Measurements from ENCODE around the gene WAS.
"Not testable (repeated sequence)": the region's sequence is repeated elsewhere in the genome, so short reads cannot be mapped to it uniquely, and the experiment has no call there.

Gene WAS

GRCh38 chrX:48688531-48689150 lies 5.0 kb downstream of the WAS start:
- Histone ChIP-seq H3K79me1 (replicated peaks; ENCODE audit: low read length, poor library complexity, severe bottlenecking) (no peaks in the 10 kb centered on the region), H3K14ac (ENCODE audit: low read length in 2 of 2) (no peak overlapping the region), H2BK5ac (ENCODE audit: low read depth, low read length, poor library complexity, severe bottlenecking) (no peak overlapping the region), H3K36me3 (ENCODE audit: control insufficient read depth in 1 of 2, insufficient read depth in 2 of 2, low read depth in 1 of 2, low read length in 2 of 2) (no peaks in the 10 kb centered on the region), H3K9me3 (ENCODE audit: control insufficient read depth, low read length) (no peaks in the 10 kb centered on the region), H2BK12ac (ENCODE audit: low read length in 2 of 2) (no peak overlapping the region), H3K23ac (ENCODE audit: low read length in 2 of 2) (no peak overlapping the region), H3K27me3 (ENCODE audit: control insufficient read depth in 1 of 2, insufficient read depth in 1 of 2, low read length in 2 of 2) (peaks cover 23 to 63% of the 10 kb centered on the region in 2 experiments), H3K9ac (ENCODE audit: low read length) (no peak overlapping the region), H3K4ac (ENCODE audit: low read depth in 1 of 2, low read length in 2 of 2) (no peak overlapping the region), H2BK120ac (ENCODE audit: low read depth, low read length) (no peak overlapping the region), H4K91ac (ENCODE audit: low read length) (no peak overlapping the region), H3K4me2 (ENCODE audit: low read length, poor library complexity, severe bottlenecking) (no peak overlapping the region), H3K18ac (ENCODE audit: low read depth in 1 of 2, low read length in 2 of 2) (no peak overlapping the region), H4K8ac (ENCODE audit: low read length) (no peak overlapping the region), H2AK5ac (ENCODE audit: low read length, severe bottlenecking) (no peak overlapping the region), H2BK15ac (ENCODE audit: low read depth, poor library complexity, severe bottlenecking) (no peak overlapping the region), H3K4me3 (ENCODE audit: insufficient read depth in 1 of 2, low read depth in 1 of 2, low read length in 2 of 2) (no peak overlapping the region), H3K4me1 (ENCODE audit: control insufficient read depth, insufficient read depth, low read depth, low read length) (no peaks in the 10 kb centered on the region), H2AFZ (ENCODE audit: low read depth, low read length) (no peak overlapping the region), H3K27ac (ENCODE audit: low read length, poor library complexity, severe bottlenecking) (no peak overlapping the region)
- DNase-seq: no peak
- WGBS: 50% methylated on average over 5 of the region's 19 CpGs

DNA sequence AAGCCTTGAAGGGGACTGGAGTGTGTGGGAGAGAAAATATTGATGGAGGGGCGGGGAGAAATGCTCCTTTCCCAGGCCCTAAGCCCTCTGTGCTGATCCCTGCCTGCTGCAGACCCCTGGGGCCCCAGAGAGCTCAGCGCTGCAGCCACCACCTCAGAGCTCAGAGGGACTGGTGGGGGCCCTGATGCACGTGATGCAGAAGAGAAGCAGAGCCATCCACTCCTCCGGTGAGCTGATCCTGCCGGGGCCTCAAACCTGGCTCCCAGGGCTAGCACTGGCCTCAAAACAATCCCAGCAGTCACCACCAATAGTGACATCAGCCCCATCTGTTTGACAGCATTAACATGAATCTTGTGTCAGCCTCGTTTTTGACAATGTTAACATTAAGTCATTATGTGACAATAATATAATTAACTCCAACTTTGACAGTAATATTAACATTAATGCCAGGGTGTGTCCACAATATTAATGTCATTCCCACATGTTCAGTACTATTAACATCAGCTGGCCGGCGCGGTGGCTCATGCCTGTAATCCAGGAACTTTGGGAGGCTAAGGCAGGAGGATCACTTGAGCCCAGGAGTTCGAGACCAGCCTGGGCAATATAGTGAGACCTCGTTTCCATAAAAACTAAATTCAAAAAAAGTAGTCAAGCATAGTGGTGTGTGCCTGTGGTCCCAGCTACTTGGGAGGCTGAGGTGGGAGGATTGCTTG lies 5.8 kb downstream of the WAS start:
- H3K18ac ChIP-seq (ENCODE audit: low read depth in 1 of 2, low read length in 2 of 2): no peak overlapping the region
- no peak overlapping the region for H3K9ac ChIP-seq (ENCODE audit: low read length)
- H3K79me1 ChIP-seq (replicated peaks; ENCODE audit: low read length, poor library complexity, severe bottlenecking): no peaks in the 10 kb centered on the region
- H3K14ac ChIP-seq (ENCODE audit: low read length in 2 of 2): no peak overlapping the region
- 60% methylated on average over 5 of the region's 11 CpGs for WGBS
- H3K4me3 ChIP-seq (ENCODE audit: insufficient read depth in 1 of 2, low read depth in 1 of 2, low read length in 2 of 2): no peak overlapping the region
- peaks cover 18 to 57% of the 10 kb centered on the region in 2 experiments for H3K27me3 ChIP-seq (ENCODE audit: control insufficient read depth in 1 of 2, insufficient read depth in 1 of 2, low read length in 2 of 2)
- H2BK120ac ChIP-seq (ENCODE audit: low read depth, low read length): no peak overlapping the region
- H2BK5ac ChIP-seq (ENCODE audit: low read depth, low read length, poor library complexity, severe bottlenecking): no peak overlapping the region
- H3K36me3 ChIP-seq (ENCODE audit: control insufficient read depth in 1 of 2, insufficient read depth in 2 of 2, low read depth in 1 of 2, low read length in 2 of 2): no peaks in the 10 kb centered on the region
- H3K27ac ChIP-seq (ENCODE audit: low read length, poor library complexity, severe bottlenecking): no peak overlapping the region
- no peak overlapping the region for H3K23ac ChIP-seq (ENCODE audit: low read length in 2 of 2)
- H3K4ac ChIP-seq (ENCODE audit: low read depth in 1 of 2, low read length in 2 of 2): no peak overlapping the region
- DNase-seq: no peak
- no peak overlapping the region for H4K8ac ChIP-seq (ENCODE audit: low read length)
- no peak overlapping the region for H2BK15ac ChIP-seq (ENCODE audit: low read depth, poor library complexity, severe bottlenecking)
- no peak overlapping the region for H4K91ac ChIP-seq (ENCODE audit: low read length)
- H3K4me2 ChIP-seq (ENCODE audit: low read length, poor library complexity, severe bottlenecking): no peak overlapping the region
- no peaks in the 10 kb centered on the region for H3K9me3 ChIP-seq (ENCODE audit: control insufficient read depth, low read length)
- no peak overlapping the region for H2AK5ac ChIP-seq (ENCODE audit: low read length, severe bottlenecking)
- no peak overlapping the region for H2AFZ ChIP-seq (ENCODE audit: low read depth, low read length)
- H3K4me1 ChIP-seq (ENCODE audit: control insufficient read depth, insufficient read depth, low read depth, low read length): no peaks in the 10 kb centered on the region
- no peak overlapping the region for H2BK12ac ChIP-seq (ENCODE audit: low read length in 2 of 2)

GRCh38 chrX:48691746-48692145 lies 8.1 kb downstream of the WAS start:
- H3K18ac ChIP-seq (ENCODE audit: low read depth in 1 of 2, low read length in 2 of 2); H3K9me3 ChIP-seq (ENCODE audit: control insufficient read depth, low read length); H3K27ac ChIP-seq (ENCODE audit: low read length, poor library complexity, severe bottlenecking); H3K4ac ChIP-seq (ENCODE audit: low read depth in 1 of 2, low read length in 2 of 2); H3K14ac ChIP-seq (ENCODE audit: low read length in 2 of 2); H4K8ac ChIP-seq (ENCODE audit: low read length); H3K4me1 ChIP-seq (ENCODE audit: control insufficient read depth, insufficient read depth, low read depth, low read length); H2BK120ac ChIP-seq (ENCODE audit: low read depth, low read length); H2BK5ac ChIP-seq (ENCODE audit: low read depth, low read length, poor library complexity, severe bottlenecking); H3K79me1 ChIP-seq (replicated peaks; ENCODE audit: low read length, poor library complexity, severe bottlenecking); H3K4me3 ChIP-seq (ENCODE audit: insufficient read depth in 1 of 2, low read depth in 1 of 2, low read length in 2 of 2); H4K91ac ChIP-seq (ENCODE audit: low read length); H3K9ac ChIP-seq (ENCODE audit: low read length); H3K4me2 ChIP-seq (ENCODE audit: low read length, poor library complexity, severe bottlenecking); DNase-seq; H2BK12ac ChIP-seq (ENCODE audit: low read length in 2 of 2); H2AK5ac ChIP-seq (ENCODE audit: low read length, severe bottlenecking); H3K36me3 ChIP-seq (ENCODE audit: control insufficient read depth in 1 of 2, insufficient read depth in 2 of 2, low read depth in 1 of 2, low read length in 2 of 2); H2BK15ac ChIP-seq (ENCODE audit: low read depth, poor library complexity, severe bottlenecking); H3K23ac ChIP-seq (ENCODE audit: low read length in 2 of 2); H2AFZ ChIP-seq (ENCODE audit: low read depth, low read length): not testable (repeated sequence)
- 88% methylated on average over 2 of the region's 5 CpGs for WGBS
- H3K27me3 ChIP-seq (ENCODE audit: control insufficient read depth in 1 of 2, insufficient read depth in 1 of 2, low read length in 2 of 2): peaks cover 9 to 36% of the 10 kb centered on the region in 2 experiments

GRCh38 chrX:48694776-48695533 lies 11.4 kb downstream of the WAS start:
- no peak overlapping the region for H2BK15ac ChIP-seq (ENCODE audit: low read depth, poor library complexity, severe bottlenecking)
- no peak overlapping the region for H3K4ac ChIP-seq (ENCODE audit: low read depth in 1 of 2, low read length in 2 of 2)
- H3K14ac ChIP-seq (ENCODE audit: low read length in 2 of 2): no peak overlapping the region
- no peak overlapping the region for H4K8ac ChIP-seq (ENCODE audit: low read length)
- H3K4me2 ChIP-seq (ENCODE audit: low read length, poor library complexity, severe bottlenecking): no peak overlapping the region
- no peak overlapping the region for H3K18ac ChIP-seq (ENCODE audit: low read depth in 1 of 2, low read length in 2 of 2)
- H2AFZ ChIP-seq (ENCODE audit: low read depth, low read length): no peak overlapping the region
- H2BK12ac ChIP-seq (ENCODE audit: low read length in 2 of 2): no peak overlapping the region
- WGBS: 74% methylated on average over 14 of the region's 15 CpGs
- DNase-seq: no peak
- H3K79me1 ChIP-seq (replicated peaks; ENCODE audit: low read length, poor library complexity, severe bottlenecking): peaks cover 8% of the 10 kb centered on the region
- no peak overlapping the region for H3K27ac ChIP-seq (ENCODE audit: low read length, poor library complexity, severe bottlenecking)
- H2BK120ac ChIP-seq (ENCODE audit: low read depth, low read length): no peak overlapping the region
- no peak overlapping the region for H3K23ac ChIP-seq (ENCODE audit: low read length in 2 of 2)
- no peak overlapping the region for H2AK5ac ChIP-seq (ENCODE audit: low read length, severe bottlenecking)
- H3K9ac ChIP-seq (ENCODE audit: low read length): peak overlapping the region; percentile 91
- peaks cover 9% of the 10 kb centered on the region for H3K4me1 ChIP-seq (ENCODE audit: control insufficient read depth, insufficient read depth, low read depth, low read length)
- H2BK5ac ChIP-seq (ENCODE audit: low read depth, low read length, poor library complexity, severe bottlenecking): no peak overlapping the region
- H4K91ac ChIP-seq (ENCODE audit: low read length): no peak overlapping the region
- peaks cover 3% of the 10 kb centered on the region for H3K9me3 ChIP-seq (ENCODE audit: control insufficient read depth, low read length)
- no peak overlapping the region for H3K4me3 ChIP-seq (ENCODE audit: insufficient read depth in 1 of 2, low read depth in 1 of 2, low read length in 2 of 2)
- peaks cover 5 to 8% of the 10 kb centered on the region in 2 experiments for H3K36me3 ChIP-seq (ENCODE audit: control insufficient read depth in 1 of 2, insufficient read depth in 2 of 2, low read depth in 1 of 2, low read length in 2 of 2)
- H3K27me3 ChIP-seq (ENCODE audit: control insufficient read depth in 1 of 2, insufficient read depth in 1 of 2, low read length in 2 of 2): peaks cover 0 to 24% of the 10 kb centered on the region in 2 experiments

Measured in mesenchymal stem cell (in vitro differentiated cells and primary cell).